ENCODE results near the gene SORCS2. TPM values are rescaled to one million over a fixed set of nuclear protein-coding genes. Genes with fewer than 3 reads are reported as not detected.

SORCS2 gene
- total RNA-seq, 2 experiments from 2014 or later: 0.03 TPM; not detected in 1

- intact Hi-C loops (cut with micrococcal nuclease; ENCODE audit: unreplicated experiment): no loop called here
- Histone ChIP-seq H2AFZ (ENCODE audit: low read length) (no peak overlapping the region), H3K4me1 (ENCODE audit: insufficient read depth, low read length, poor library complexity, severe bottlenecking) (no peaks in the 10 kb centered on the region), H3K36me3 (ENCODE audit: insufficient read depth, low read length) (no peaks in the 10 kb centered on the region), H3K9me3 (ENCODE audit: low read length) (no peaks in the 10 kb centered on the region), H3K4me2 (ENCODE audit: low read length) (no peak overlapping the region), H4K20me1 (ENCODE audit: insufficient read depth, low read length) (no peaks in the 10 kb centered on the region), H3K4me3 (ENCODE audit: low read depth, low read length, poor library complexity, severe bottlenecking) (no peak overlapping the region), H3K27ac (ENCODE audit: low read depth, low read length, poor library complexity, severe bottlenecking) (no peak overlapping the region), H3K9me2 (ENCODE audit: insufficient read depth, low read length) (no peaks in the 10 kb centered on the region), H3K79me2 (ENCODE audit: insufficient read depth, low read depth, low read length) (no peaks in the 10 kb centered on the region)
- ChIA-PET CTCF (ENCODE audit: unreplicated experiment) (interaction anchor here (0.6 kb wide), 1 partner anchor 17 kb away, joined by 3 read pairs; no protein-coding TSS in a partner anchor), POLR2A (no interaction called here)
- no peak for DNase-seq (ENCODE audit: low spot score)
- no TSS peak for BruUV-seq (replicated peaks)
- TF ChIP-seq EZH2phosphoT487 (IDR thresholded peaks at IDR 0.05; ENCODE audit: borderline replicate concordance, low read depth, low read length) (no peak), CTCF (conservative IDR thresholded peaks at IDR 0.05; ENCODE audit: low read length) (no peak)
These were observed 549.8 kb downstream of the SORCS2 start for GRCh38 chr4:7741946-7742806.

- Histone ChIP-seq H3K27ac (ENCODE audit: low read depth, low read length, poor library complexity, severe bottlenecking) (no peak overlapping the region), H3K36me3 (ENCODE audit: insufficient read depth, low read length) (no peaks in the 10 kb centered on the region), H3K4me2 (ENCODE audit: low read length) (no peak overlapping the region), H3K9me2 (ENCODE audit: insufficient read depth, low read length) (no peaks in the 10 kb centered on the region), H3K4me1 (ENCODE audit: insufficient read depth, low read length, poor library complexity, severe bottlenecking) (no peaks in the 10 kb centered on the region), H2AFZ (ENCODE audit: low read length) (no peak overlapping the region), H3K9me3 (ENCODE audit: low read length) (no peaks in the 10 kb centered on the region), H4K20me1 (ENCODE audit: insufficient read depth, low read length) (no peaks in the 10 kb centered on the region), H3K79me2 (ENCODE audit: insufficient read depth, low read depth, low read length) (no peaks in the 10 kb centered on the region), H3K4me3 (ENCODE audit: low read depth, low read length, poor library complexity, severe bottlenecking) (no peak overlapping the region)
- ChIA-PET CTCF (ENCODE audit: unreplicated experiment) (interaction anchor here (0.6 kb wide), 1 partner anchor 17 kb away, joined by 3 read pairs; no protein-coding TSS in a partner anchor), POLR2A (no interaction called here)
- TF ChIP-seq CTCF (conservative IDR thresholded peaks at IDR 0.05; ENCODE audit: low read length) (no peak), EZH2phosphoT487 (IDR thresholded peaks at IDR 0.05; ENCODE audit: borderline replicate concordance, low read depth, low read length) (no peak)
- intact Hi-C loops (cut with micrococcal nuclease; ENCODE audit: unreplicated experiment): no loop called here
- no peak for DNase-seq (ENCODE audit: low spot score)
- no TSS peak for BruUV-seq (replicated peaks)
These were observed 550.5 kb downstream of the SORCS2 start for GRCh38 chr4:7742807-7743280.

All from OCI-LY7 (cell line).